GM18870 (cell line): Measurements from ENCODE around the gene TBC1D22B.

Experiments used
- ATAC-seq: cut with Tn5 transposase; IDR thresholded peaks from one replicate; pipeline ENCODE4 v1.9.1; 2021; ENCODE audit warnings: moderate library complexity; ENCODE audit not compliant: unreplicated experiment

TBC1D22B gene

GRCh38 chr6:37354526-37355384, 97.2 kb downstream of the TBC1D22B start:
- no peak for ATAC-seq

- ATAC-seq: no peak
Observed at GRCh38 chr6:37357288-37357687, 99.7 kb downstream of the TBC1D22B start.

GRCh38 chr6:37357860-37358259, 100.3 kb downstream of the TBC1D22B start:
- ATAC-seq: no peak

- no peak for ATAC-seq
Observed at GRCh38 chr6:37359039-37359438, 101.5 kb downstream of the TBC1D22B start.

GRCh38 chr6:37362101-37362828, 104.7 kb downstream of the TBC1D22B start:
- no peak for ATAC-seq

GRCh38 chr6:37365791-37366190, 108.2 kb downstream of the TBC1D22B start:
- ATAC-seq: no peak

- no peak for ATAC-seq
Observed at GRCh38 chr6:37366910-37367309, 109.3 kb downstream of the TBC1D22B start.

- no peak for ATAC-seq
Observed at GRCh38 chr6:37368961-37369320, 111.4 kb downstream of the TBC1D22B start.

GRCh38 chr6:37369321-37370201, 112.0 kb downstream of the TBC1D22B start:
- no peak for ATAC-seq

GRCh38 chr6:37371154-37372083, 113.8 kb downstream of the TBC1D22B start:
- ATAC-seq: no peak

GRCh38 chr6:37372116-37372515, 114.5 kb downstream of the TBC1D22B start:
- ATAC-seq: no peak

GRCh38 chr6:37373822-37374471, 116.4 kb downstream of the TBC1D22B start:
- ATAC-seq: no peak

GRCh38 chr6:37375376-37375775, 117.8 kb downstream of the TBC1D22B start:
- ATAC-seq: no peak

GRCh38 chr6:37376078-37376743, 118.6 kb downstream of the TBC1D22B start:
- ATAC-seq: no peak

- no peak for ATAC-seq
Observed at GRCh38 chr6:37381579-37381978, 124.0 kb downstream of the TBC1D22B start.
